Retinal pigment epithelial cell (primary cell): Measurements from ENCODE around the gene CD248.

ENCODE experiments used
- DNase-seq: peaks from one replicate; pipeline ENCODE4 v3.0.0-alpha.2; 2010; ENCODE audit warnings: low read depth
- H3K4me3 ChIP-seq: 2 replicates; pipeline ENCODE4 v1.5.1; 2011; ENCODE audit warnings: mild to moderate bottlenecking, low read length, control low read depth, moderate library complexity
- CTCF ChIP-seq: conservative IDR thresholded peaks from 2 replicates; pipeline ENCODE4 v1.5.1; 2011; ENCODE audit warnings: low read depth, low read length, control low read depth, inconsistent platforms

Gene CD248

DNA sequence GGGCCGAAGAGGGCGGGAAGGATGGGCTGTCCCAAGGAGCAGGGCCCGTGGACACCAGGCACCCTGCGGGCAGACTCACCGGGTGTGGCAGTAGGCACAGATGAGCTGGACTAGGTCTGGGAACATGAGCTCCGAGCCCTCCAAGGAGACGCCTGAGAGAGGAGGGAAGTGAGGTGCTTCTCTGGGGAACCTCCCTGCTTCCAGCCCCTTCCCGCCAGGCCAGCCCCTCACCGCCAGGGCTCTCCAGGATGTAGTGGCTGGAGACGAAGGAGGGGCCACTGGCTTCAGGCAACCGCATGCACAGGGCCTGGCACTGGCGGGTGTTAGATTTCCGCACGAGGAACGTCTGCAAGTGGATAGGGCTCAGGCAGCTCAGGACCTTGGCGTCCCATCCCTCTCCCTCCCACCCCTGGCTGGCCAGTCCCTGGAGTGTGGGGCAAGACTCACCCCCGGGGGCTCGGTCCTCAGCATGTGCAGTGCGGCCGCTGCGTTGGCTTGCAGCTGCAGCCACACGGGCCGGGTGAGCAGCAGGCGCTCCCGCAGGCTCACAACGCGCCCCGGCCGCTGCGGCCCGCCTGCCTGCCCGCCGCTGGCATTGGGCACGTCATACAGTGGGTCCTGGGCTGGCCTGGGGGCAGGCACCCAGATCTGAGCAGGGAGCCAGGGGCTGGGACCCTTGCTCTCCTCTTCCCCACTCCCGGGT is 18.8 kb upstream of the CD248 start:
- no peak for DNase-seq
- H3K4me3 ChIP-seq = peak overlapping the region; percentile 56
- TF ChIP-seq CTCF = no peak

- no peak for DNase-seq
- H3K4me3 ChIP-seq = peak overlapping the region; percentile 56
- no peak for TF ChIP-seq CTCF
Observed at GRCh38 chr11:66334605-66335442, 18.0 kb upstream of the CD248 start.

DNA sequence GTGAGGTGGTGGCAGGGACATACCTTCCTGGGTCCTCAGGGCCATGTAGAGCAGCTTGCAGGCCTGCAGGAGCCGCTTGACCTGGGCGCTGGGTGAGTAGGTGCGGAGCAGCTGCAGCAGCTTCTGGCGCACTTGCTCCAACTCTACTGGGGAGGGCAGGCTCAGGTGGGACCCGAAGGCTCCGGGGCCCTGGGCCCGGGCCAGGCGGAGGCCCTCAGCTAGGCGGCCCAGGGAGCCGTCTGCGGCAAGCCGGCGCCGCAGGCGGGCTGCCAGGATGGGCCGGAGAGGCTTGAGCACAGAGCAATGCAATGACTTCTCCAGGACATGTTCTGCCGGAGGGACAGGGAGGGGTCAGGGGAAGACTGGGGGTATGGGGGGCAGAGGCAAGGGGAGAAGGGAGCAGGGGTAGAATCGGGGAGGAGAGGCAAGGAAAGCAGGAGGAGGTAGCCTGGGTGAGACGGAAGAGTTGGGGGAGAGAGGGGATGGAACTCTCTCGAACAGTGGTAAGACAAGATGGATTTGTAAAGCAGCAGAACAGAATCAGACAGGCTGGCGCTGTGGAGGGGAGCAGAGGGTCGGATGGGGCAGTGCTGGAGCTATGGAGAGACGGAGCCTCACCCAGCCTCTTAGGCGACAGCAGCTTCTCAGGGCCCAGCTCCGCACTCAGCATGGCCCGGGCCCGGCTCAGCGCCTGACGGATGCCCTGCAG is 17.2 kb upstream of the CD248 start:
- H3K4me3 ChIP-seq = no peak overlapping the region
- no peak for TF ChIP-seq CTCF
- no peak for DNase-seq

DNA sequence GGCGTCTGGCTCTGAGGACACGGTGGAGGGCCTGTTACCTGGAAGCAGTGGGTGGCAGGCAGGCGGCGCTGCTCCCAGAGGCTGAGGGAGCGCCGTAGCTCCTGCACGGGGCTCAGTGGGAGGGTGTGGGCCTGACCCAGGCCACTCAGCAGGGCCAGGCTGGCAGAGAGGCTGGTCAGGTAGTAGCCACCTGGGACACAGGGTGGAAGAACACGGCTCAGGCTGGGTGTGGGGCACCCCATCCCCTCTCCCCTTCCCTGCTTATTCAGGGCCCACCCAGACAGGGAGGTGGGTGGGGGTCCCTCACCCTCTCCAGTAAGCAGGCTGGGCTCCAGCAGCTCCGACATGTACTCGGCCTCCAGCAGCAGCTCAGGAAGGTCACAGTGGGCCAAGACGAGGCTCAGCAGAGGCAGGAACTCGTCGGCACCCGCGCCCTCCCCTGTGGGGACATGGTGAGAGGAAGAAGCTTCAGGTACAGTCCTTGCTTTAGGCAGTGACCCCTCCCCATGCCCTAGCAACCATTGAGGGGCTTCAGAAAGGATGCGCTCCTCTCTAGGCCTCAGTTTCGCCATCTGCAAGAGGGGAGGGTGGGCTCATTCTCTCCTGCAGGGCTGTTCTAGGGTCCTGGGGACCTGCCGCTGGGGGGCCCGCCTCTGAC is 16.5 kb upstream of the CD248 start:
- H3K4me3 ChIP-seq = no peak overlapping the region
- no peak for DNase-seq
- no peak for TF ChIP-seq CTCF

DNA sequence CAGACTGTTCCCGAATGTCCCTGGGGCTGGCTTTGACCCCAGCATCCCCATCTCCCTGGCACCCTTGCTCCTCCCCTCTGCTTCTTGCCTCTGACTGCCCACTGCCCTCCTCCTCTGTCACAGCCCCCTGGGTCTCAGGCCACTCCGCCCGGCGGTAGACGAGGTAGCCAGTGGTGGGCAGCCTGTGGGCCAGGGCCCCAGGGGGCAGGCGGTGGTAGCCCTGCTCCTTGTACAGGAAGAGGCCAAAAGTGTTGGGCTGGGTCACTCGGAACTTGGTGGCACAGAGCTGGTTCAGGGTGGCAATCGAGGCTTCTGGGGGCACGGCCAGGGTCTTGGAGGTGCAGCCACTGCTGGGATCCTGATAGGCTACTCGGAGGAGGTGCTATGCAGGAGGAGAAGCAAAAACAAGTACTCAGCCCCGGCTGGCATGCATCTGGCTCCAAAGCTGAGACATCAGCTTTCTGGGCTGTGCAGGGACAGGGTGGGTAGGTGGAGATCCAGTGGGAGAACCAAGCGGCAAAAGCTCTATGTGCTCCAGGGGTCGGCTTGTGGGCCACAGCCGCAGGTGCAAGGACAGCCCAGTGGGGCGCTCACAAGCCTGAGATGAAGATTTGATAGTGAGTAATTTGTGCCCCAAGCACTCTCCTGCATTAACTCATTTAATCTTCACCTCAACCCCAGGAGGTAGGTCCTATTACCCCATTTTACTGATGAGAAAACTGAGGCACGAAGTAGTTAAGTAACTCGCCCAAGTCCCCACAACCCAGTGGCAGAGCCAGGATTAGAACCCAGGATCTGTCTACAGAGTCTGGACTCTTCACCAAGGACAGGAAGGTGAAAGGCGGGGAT is 15.8 kb upstream of the CD248 start:
- H3K4me3 ChIP-seq = no peak overlapping the region
- DNase-seq = no peak
- no peak for TF ChIP-seq CTCF

- TF ChIP-seq CTCF = no peak
- H3K4me3 ChIP-seq = no peak overlapping the region
- DNase-seq = no peak
Observed at GRCh38 chr11:66331542-66332370, 14.9 kb upstream of the CD248 start.
